Skeletal muscle tissue (tissue), 4 donors: ENCODE data around the gene NSFL1C. TPM values are rescaled to one million over a fixed set of nuclear protein-coding genes. Genes with fewer than 3 reads are reported as not detected.
"Not testable (repeated sequence)": the region's sequence is repeated elsewhere in the genome, so short reads cannot be mapped to it uniquely, and the experiment has no call there.

ENCODE experiments used
- H3K27ac ChIP-seq: one replicate; pipeline ENCODE4 v1.7.0; 2013; ENCODE audit warnings: mild to moderate bottlenecking, low read depth, low read length, inconsistent platforms
- H3K27me3 ChIP-seq, 3 donors: one replicate each; pipeline ENCODE4 v1.7.0; 2013; ENCODE audit warnings: low read length in 3 of 3; ENCODE audit not compliant: control insufficient read depth in 3 of 3, insufficient read depth in 3 of 3
- H3K36me3 ChIP-seq, 3 donors: one replicate each; pipeline ENCODE4 v1.7.0; 2013; ENCODE audit warnings: low read length in 3 of 3; ENCODE audit not compliant: control insufficient read depth in 3 of 3, insufficient read depth in 3 of 3
- H3K4me1 ChIP-seq, 3 donors: one replicate each; pipeline ENCODE4 v1.7.0; 2013; ENCODE audit warnings: low read length in 3 of 3, mild to moderate bottlenecking in 3 of 3; ENCODE audit not compliant: control insufficient read depth in 3 of 3, insufficient read depth in 3 of 3
- H3K4me3 ChIP-seq, 3 donors: one replicate each; pipeline ENCODE4 v1.7.0; 2013; ENCODE audit warnings: low read length in 3 of 3
- H3K9ac ChIP-seq, 3 donors: one replicate each; pipeline ENCODE4 v1.7.0; 2013; ENCODE audit warnings: low read length in 3 of 3, mild to moderate bottlenecking in 3 of 3, moderate library complexity in 2 of 3, low read depth in 1 of 3
- H3K9me3 ChIP-seq, 3 donors: one replicate each; pipeline ENCODE4 v1.7.0; 2013; ENCODE audit warnings: low read length in 3 of 3; ENCODE audit not compliant: control insufficient read depth in 3 of 3
- total RNA-seq: library from RNA; depleted of rRNA; stranded (reverse); fragments of >200 nt; gene quantifications from one replicate; pipeline ENCODE4 v1.2.3, GENCODE V29; 2014
- donor health status: Osteomylitis.

NSFL1C gene
- total RNA-seq, 1 donor from 2014 or later: 28.7 TPM

DNA sequence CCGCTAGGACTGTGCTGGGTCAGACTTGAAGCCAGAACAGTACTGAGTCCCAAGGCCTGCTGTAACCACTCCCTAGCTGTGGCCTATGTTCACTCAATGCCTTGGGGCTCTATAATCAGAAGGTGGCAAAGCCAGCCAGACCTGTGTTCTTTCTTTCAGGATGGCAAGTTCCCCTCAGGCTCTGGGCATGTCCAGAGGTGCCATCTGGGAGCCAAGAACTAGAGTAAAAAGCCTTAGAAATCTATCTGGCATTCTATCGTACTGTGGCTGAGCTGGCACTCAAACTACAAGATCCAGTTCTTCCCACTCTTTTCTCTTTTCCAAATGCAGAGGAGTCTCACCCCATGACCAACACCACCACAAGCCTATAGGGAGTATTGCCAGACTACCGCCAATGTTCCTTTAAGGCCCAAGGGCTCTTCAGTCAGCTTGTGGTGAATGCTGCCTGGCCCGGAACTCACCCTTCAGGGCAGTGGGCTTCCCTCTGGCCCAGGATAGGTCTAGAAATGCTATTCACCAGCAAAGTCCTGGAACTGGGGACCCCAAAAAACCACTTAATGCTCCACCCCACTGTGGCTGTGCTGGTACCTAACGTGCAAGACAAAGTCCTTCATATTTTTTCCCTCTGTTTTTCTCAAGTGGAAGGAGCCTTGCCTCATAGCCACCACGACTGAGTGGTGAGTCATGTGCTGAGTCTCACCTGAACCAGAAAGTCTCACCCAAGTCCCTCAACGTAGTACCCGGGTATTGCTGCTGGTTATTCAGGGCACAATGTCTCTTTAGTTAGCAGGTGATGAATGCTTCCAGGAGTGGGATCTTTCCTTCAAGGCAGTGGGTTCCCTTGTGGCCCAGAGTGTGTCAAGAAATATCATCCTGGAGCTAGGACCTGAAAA, 33.1 kb upstream of the NSFL1C start:
- no peak overlapping the region for H3K9ac ChIP-seq
- no peak overlapping the region for H3K4me3 ChIP-seq
- no peak overlapping the region for H3K27ac ChIP-seq
- H3K27me3 ChIP-seq: peaks cover 0 to 3% (median 2%) of the 10 kb centered on the region in 3 donors
- H3K4me1 ChIP-seq: no peaks in the 10 kb centered on the region
- H3K9me3 ChIP-seq: no peaks in the 10 kb centered on the region
- no peaks in the 10 kb centered on the region for H3K36me3 ChIP-seq

DNA sequence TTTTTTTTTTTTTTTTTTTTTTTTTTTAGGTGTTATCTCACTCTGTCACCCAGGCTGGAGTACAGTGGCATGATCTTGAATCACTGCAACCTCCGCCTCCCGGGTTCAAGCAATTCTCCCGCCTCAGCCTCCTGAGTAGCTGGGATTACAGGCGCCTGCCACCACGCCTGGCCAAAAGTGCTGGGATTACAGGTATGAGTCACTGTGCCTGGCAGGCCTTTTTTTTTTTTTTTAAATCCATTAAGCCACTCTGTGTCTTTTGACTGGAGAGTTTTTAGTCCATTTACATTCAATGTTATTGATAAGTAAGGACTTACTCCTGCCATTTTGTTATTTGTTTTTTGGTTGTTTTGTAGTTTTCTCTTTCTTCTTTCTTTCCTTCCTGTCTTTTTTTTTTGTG, 30.7 kb upstream of the NSFL1C start:
- H3K4me3 ChIP-seq, H3K27me3 ChIP-seq, H3K9me3 ChIP-seq, H3K36me3 ChIP-seq, H3K27ac ChIP-seq, H3K9ac ChIP-seq, H3K4me1 ChIP-seq: not testable (repeated sequence)

DNA sequence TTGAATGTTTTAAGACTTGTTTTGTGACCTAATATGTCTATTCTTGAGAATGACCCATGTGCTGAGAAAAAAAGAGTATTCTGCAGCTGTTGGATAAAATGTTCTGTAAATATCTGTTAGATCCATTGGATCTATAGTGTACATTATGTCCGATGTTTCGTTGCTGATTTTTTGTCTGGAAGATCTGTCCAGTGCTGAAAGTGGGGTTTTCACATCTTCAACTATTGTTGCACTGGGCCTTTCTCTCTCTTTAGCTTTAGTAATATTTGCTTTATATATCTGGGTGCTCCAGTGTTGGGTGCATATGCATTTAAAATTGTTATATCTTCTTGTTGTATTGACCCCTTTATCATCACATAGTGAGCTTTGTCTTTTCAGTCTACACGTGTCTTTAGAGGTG, 30.3 kb upstream of the NSFL1C start:
- Histone ChIP-seq H3K27me3 (peaks cover 0 to 3% (median 0%) of the 10 kb centered on the region in 3 donors), H3K9me3 (no peaks in the 10 kb centered on the region), H3K36me3 (no peaks in the 10 kb centered on the region), H3K27ac (no peak overlapping the region), H3K4me1 (no peaks in the 10 kb centered on the region), H3K9ac (no peak overlapping the region), H3K4me3 (no peak overlapping the region)

DNA sequence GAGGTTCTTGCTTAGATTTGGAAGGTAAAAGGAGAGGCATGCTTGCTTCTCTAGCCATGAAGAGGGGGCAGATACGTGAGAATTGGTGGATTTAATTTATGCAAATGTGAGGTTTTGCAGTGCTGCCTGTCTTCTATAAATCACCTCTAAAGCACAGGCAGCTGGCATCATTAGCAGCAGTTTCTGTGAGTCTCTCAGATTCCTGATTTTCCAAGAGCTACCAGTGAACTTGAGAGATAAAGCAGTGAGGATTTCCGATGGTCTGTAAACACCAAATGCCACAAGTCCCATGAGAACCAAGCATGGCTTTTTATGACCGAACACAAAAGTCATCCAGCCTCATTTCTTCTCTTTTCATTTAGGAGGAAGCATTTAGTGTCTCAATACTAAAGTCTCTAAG, 27.8 kb upstream of the NSFL1C start:
- no peaks in the 10 kb centered on the region for H3K36me3 ChIP-seq
- H3K27me3 ChIP-seq: peaks cover 0 to under 1% (median 0%) of the 10 kb centered on the region in 3 donors
- no peak overlapping the region for H3K4me3 ChIP-seq
- peaks cover 0 to 3% (median 0%) of the 10 kb centered on the region in 3 donors for H3K4me1 ChIP-seq
- H3K27ac ChIP-seq: no peak overlapping the region
- H3K9me3 ChIP-seq: no peaks in the 10 kb centered on the region
- no peak overlapping the region for H3K9ac ChIP-seq

DNA sequence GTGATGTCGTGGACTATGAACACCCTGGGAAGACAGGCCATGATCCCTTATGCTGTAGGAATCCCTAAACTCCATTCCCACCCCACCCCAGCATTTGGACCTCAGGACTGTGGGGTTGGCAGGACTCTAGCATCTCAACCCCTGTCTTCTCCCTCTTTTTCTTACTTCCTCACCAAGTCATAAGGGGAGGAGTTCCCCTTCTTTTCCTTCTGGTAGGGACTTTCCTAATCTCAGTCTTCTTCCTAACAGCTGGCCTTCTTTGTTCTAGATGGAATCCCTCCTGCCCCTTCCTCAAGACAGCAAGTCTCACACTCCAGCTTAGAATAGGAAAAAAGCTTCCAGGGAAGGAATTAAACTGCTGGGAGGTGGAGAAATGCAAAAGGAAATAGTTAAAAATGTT, 26.9 kb upstream of the NSFL1C start:
- Histone ChIP-seq H3K4me3 (no peak overlapping the region), H3K27me3 (no peaks in the 10 kb centered on the region), H3K36me3 (no peaks in the 10 kb centered on the region), H3K27ac (no peak overlapping the region), H3K4me1 (peaks cover 0 to 3% (median 0%) of the 10 kb centered on the region in 3 donors), H3K9ac (no peak overlapping the region), H3K9me3 (no peaks in the 10 kb centered on the region)

DNA sequence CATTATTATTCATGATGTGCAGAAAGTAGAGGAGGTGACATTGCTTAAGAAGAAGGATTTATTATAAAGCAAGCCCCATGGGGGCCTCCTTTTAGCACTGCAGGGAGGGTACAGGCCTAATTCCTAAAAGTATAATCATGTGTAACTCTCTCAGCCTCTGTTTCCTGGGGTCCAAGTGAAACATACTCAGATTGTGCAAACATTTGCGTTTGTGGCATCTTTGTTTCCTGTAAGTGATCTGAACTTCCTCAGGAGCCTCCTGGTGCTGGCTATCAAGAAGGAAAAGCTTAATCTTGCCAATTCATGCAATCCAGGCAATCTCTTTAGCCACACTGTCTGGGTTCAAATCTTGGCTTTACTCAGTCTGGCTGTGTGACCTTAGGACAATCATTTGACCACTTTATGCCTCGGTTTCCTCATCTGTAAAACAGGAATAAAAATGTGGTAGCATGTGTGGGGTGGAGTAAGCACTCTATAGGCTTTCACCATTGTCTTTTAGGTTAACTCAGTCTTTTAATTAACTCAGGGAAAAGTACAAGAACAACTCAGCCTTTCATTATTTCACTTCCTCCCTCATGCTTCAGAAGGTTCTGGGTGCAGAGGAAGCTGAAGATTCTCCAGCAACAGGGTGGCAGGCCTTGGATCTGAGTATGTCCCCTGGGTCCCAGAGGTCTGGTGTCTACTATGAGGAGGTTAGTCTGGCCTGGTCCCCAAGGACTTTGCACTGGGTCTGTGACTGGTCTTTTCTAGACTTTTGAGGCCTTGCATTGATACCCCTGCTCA, 25.4 kb upstream of the NSFL1C start:
- Histone ChIP-seq H3K27ac (peak overlapping the region; percentile 52), H3K27me3 (no peaks in the 10 kb centered on the region), H3K9me3 (no peaks in the 10 kb centered on the region), H3K36me3 (no peaks in the 10 kb centered on the region), H3K9ac (no peak overlapping the region), H3K4me3 (no peak overlapping the region), H3K4me1 (peaks cover 0 to 3% (median 0%) of the 10 kb centered on the region in 3 donors)

DNA sequence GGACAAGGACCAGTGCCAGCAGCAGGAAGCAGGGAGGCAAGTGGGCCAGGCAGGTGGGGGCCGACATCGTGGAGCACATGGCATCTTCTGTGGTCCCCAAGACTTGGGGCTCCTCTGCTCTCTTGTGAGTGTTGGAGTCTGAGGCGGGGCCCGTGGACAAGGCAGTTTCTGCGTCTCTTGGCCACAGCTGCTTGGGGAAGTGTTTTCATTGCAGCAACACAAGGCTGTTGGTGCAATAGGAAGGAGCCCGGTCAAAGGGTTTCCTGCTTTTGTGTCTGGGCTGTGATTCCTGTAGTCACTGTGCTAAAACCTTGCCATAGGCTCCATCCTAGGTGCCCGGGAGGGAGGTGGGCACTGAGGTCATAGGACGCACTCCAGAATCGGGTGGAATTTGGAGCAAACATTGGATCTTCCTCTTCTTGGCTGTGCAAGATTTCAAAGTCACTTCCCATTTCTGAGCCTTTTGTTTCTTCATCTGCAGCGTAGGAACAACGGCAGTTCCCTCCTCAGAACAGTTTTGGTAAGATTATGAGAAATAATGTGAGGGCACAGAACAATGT, 24.7 kb upstream of the NSFL1C start, which contains the start of gene SIRPB2:
Gene SIRPB2, minus strand, starts transcription at position 140 of the 560 bp plus-strand sequence. Its CDS starts 61 bp downstream, at position 79.
- Histone ChIP-seq H3K27me3 (no peaks in the 10 kb centered on the region), H3K4me3 (peak within 1 kb of the TSS in 2 of 3 donors; percentile 20 to 32), H3K36me3 (no peaks in the 10 kb centered on the region), H3K9ac (no peak within 1 kb of the TSS), H3K4me1 (peaks cover 0 to 3% (median 0%) of the 10 kb centered on the region in 3 donors), H3K27ac (peak within 1 kb of the TSS; percentile 52), H3K9me3 (no peaks in the 10 kb centered on the region)

DNA sequence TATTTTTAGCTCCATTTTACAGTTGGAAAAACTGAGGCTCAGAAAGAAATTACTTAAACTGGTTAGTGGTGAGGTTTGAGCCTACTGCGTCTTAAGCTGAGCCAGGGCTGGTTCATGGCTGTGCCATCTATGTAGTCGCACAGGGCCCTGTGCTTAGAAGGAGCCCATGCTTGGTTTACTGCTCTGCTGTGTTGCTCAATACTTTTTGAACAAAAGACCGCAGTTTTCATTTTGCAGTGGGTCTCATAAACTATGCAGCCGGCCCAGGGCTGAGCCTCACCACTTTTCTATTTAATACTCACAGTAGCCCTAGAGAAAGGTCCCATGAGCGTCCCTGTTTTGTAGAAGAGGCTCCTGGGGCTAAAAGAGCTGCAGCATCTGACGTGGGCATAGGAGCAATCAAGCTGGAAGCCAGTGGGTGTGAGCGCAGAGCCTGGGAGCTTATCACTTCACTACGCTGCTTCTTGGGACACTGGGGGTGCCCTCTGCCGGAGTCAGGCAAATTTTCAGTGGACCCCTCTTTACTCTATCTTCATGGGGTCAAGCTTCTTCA, 24.1 kb upstream of the NSFL1C start:
- no peaks in the 10 kb centered on the region for H3K9me3 ChIP-seq
- H3K9ac ChIP-seq: no peak overlapping the region
- peak overlapping the region in 1 of 3 donors; percentile 20 for H3K4me3 ChIP-seq
- H3K27me3 ChIP-seq: no peaks in the 10 kb centered on the region
- H3K27ac ChIP-seq: peak overlapping the region; percentile 26
- H3K4me1 ChIP-seq: peaks cover 0 to 3% (median 0%) of the 10 kb centered on the region in 3 donors
- H3K36me3 ChIP-seq: no peaks in the 10 kb centered on the region

DNA sequence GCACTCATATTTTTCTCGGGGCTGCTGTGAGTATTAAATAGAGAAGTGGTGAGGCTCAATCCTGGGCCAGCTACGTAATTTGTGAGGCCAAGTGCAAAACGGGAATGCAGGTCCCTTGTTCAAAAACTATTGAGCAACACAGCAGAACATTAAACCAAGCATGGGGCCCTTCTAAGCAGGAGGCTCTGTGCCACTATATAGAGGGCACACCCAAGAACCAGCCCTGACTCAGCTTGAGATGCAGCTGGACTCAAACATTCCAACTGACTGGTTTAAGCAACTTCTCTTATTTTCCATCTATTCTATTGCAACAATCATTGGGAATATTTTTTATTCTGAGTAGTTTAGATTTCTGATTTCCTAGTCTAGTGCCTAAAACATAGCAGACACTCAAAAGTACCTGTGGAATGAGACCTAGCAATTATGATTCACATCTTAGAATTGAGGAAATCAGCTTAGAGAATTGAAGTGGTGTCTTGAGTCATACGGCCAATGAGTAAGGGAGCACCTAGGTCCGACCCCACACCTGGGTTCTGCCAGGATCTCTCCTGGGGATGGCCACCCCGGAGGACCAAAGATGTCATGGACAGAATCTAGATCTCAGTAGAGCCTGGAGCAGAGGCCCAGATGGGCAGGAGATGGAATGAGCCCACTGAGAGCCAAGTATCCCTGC, 23.3 kb upstream of the NSFL1C start:
- Histone ChIP-seq H3K4me1 (peaks cover 0 to 3% (median 0%) of the 10 kb centered on the region in 3 donors), H3K9ac (no peak overlapping the region), H3K9me3 (no peaks in the 10 kb centered on the region), H3K27ac (peak overlapping the region; percentile 26), H3K4me3 (no peak overlapping the region), H3K36me3 (no peaks in the 10 kb centered on the region), H3K27me3 (no peaks in the 10 kb centered on the region)
